ENCODE data around the gene HMCN1. TPM values are rescaled to one million over a fixed set of nuclear protein-coding genes. Genes with fewer than 3 reads are reported as not detected.

HMCN1 gene
- total and polyA plus RNA-seq, 9 donors: 1.4 to 26.6 (median 3.8) TPM

DNA sequence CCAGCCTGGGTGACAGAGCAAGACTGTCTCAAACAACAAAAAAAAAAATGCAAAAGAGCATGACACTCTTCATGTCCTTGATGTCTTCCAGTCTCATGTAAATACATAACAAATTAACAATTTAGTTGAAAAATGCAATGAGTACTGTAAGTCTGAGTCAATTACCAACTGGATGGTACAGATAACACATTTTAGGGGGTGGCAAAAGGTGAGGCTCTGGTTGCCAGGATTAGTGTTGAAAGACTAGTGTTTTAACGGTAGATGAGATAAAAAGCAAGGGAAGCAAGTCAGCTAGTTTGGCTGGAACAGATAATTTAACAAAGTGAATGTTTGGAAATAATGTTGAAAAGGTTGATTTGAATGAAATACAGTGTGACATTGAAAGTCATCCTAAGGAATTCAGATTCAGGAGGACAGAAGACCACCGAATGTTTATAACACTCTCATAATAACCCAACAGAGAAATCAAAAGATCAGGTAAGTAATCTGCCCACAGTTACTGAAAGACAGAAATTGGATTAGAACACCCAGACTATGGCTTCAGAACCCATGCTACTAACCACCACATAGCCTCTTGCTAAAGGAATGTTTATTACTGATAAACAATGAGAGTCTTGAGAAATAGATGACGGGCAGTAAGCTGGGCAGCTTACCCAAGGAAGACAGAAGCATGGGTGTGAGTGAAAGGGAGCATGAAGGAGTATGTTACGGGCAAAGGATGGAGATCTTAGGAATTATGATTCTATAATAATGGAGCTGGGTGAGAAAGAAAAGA is 312.4 kb downstream of the HMCN1 start:
- Histone ChIP-seq H3K36me3 (no peaks in the 10 kb centered on the region), H3K27ac (no peak overlapping the region), H3K4me3 (no peak overlapping the region), H3K27me3 (no peaks in the 10 kb centered on the region), H3K4me1 (ENCODE audit: insufficient read depth) (peaks cover 3% of the 10 kb centered on the region), H3K9me3 (peaks cover 0 to 3% of the 10 kb centered on the region in 2 donors)
- TF ChIP-seq POLR2A (IDR thresholded peaks at IDR 0.05) (no peak), EP300 (IDR thresholded peaks at IDR 0.05) (no peak)
- TF ChIP-seq, protein P1, sequence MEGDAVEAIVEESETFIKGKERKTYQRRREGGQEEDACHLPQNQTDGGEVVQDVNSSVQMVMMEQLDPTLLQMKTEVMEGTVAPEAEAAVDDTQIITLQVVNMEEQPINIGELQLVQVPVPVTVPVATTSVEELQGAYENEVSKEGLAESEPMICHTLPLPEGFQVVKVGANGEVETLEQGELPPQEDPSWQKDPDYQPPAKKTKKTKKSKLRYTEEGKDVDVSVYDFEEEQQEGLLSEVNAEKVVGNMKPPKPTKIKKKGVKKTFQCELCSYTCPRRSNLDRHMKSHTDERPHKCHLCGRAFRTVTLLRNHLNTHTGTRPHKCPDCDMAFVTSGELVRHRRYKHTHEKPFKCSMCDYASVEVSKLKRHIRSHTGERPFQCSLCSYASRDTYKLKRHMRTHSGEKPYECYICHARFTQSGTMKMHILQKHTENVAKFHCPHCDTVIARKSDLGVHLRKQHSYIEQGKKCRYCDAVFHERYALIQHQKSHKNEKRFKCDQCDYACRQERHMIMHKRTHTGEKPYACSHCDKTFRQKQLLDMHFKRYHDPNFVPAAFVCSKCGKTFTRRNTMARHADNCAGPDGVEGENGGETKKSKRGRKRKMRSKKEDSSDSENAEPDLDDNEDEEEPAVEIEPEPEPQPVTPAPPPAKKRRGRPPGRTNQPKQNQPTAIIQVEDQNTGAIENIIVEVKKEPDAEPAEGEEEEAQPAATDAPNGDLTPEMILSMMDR (IDR thresholded peaks at IDR 0.05): no peak
- WGBS, 3 donors: 89 to 92% (median 90%) methylated on average over 4 of the region's 4 CpGs
- no peak for DNase-seq
- intact Hi-C loops (cut with DNase I): no loop called here

DNA sequence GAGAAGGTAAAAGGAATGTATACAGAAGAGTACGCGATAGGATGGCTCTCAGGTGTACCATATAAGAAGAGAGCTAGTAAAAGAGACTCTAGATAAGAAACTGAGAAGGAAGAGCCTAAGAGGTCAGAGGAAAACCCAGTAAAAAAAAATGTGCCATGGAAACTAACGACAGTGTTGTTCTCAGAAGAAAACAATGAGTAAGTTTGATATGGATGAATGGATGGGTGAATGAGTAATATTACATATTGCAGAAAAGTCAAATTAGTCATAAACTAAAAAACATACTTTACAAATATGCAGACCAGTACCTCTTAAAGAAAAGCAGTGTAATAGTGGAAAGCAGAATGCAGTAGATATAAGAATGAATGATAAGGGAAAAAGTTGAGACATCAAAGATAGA is 316.2 kb downstream of the HMCN1 start:
- no peak overlapping the region for H3K4me3 ChIP-seq
- WGBS, 3 donors: 77 to 86% (median 81%) methylated on average over 3 of the region's 3 CpGs

DNA sequence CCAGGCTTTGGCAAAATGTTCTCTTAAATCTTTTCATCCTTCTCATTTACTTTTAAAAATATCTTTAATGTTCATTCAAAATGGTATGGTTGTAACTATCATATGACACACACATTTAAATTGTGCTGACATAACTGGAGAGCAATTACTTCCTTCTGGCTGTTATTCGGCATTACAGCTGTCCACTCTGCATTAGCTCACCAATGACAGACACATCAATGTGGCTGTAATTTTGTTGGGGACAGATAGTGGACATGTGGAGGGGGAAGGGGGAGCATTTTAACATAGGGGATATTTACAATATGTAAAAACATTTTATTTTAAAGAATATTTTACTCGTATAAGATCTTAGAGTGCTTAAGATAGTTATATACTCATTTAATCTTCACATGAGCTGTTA is 319.8 kb downstream of the HMCN1 start:
- H3K4me3 ChIP-seq: no peak overlapping the region
- TF ChIP-seq, protein P1 (IDR thresholded peaks at IDR 0.05): no peak
- TF ChIP-seq POLR2A (IDR thresholded peaks at IDR 0.05) (no peak), EP300 (IDR thresholded peaks at IDR 0.05) (no peak)
- WGBS, 3 donors: 89 to 98% (median 89%) methylated on average over 2 of the region's 2 CpGs

More for the DNA sequence above, 316.2 kb downstream of the HMCN1 start:
- no peak overlapping the region for H3K27ac ChIP-seq
- no peaks in the 10 kb centered on the region for H3K27me3 ChIP-seq
- DNase-seq: no peak
- no peaks in the 10 kb centered on the region for H3K4me1 ChIP-seq (ENCODE audit: insufficient read depth)
- intact Hi-C loops (cut with DNase I): no loop called here
- peaks cover 0 to 3% of the 10 kb centered on the region in 2 donors for H3K9me3 ChIP-seq
- no peaks in the 10 kb centered on the region for H3K36me3 ChIP-seq
- TF ChIP-seq, protein P1 (IDR thresholded peaks at IDR 0.05): no peak
- TF ChIP-seq POLR2A (IDR thresholded peaks at IDR 0.05) (no peak), EP300 (IDR thresholded peaks at IDR 0.05) (no peak)

DNA sequence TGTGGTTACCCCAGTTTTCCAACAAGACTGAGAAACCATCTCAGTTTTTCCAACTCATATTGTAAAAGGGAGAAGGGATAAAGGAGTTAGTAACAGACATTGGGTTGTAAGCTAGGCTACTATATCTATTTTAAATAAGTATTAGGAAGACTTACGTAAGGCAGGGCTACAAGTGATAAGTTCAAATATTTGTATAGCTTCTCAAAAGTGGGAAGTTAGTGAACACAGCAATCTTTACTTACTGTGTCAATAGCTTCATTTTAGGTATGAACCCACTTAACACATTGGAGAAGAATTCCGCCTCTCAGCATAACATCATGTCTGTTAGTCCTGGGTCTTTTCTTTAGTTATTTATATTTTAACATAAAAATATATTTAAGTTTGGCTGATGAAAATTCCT is 320.7 kb downstream of the HMCN1 start:
- Histone ChIP-seq H3K27me3 (no peaks in the 10 kb centered on the region), H3K9me3 (no peaks in the 10 kb centered on the region), H3K27ac (no peak overlapping the region), H3K4me1 (ENCODE audit: insufficient read depth) (no peaks in the 10 kb centered on the region), H3K36me3 (no peaks in the 10 kb centered on the region), H3K4me3 (no peak overlapping the region)
- no peak for DNase-seq
- WGBS, 3 donors: 95 to 97% (median 95%) methylated on average over 2 of the region's 2 CpGs
- TF ChIP-seq, protein P1 (IDR thresholded peaks at IDR 0.05): no peak
- TF ChIP-seq EP300 (IDR thresholded peaks at IDR 0.05) (no peak), POLR2A (IDR thresholded peaks at IDR 0.05) (no peak)
- intact Hi-C loops (cut with DNase I): no loop called here

More for the DNA sequence above, 319.8 kb downstream of the HMCN1 start:
- H3K27me3 ChIP-seq: no peaks in the 10 kb centered on the region
- DNase-seq: no peak
- no peaks in the 10 kb centered on the region for H3K9me3 ChIP-seq
- H3K4me1 ChIP-seq (ENCODE audit: insufficient read depth): no peaks in the 10 kb centered on the region
- no peak overlapping the region for H3K27ac ChIP-seq
- intact Hi-C loops (cut with DNase I): no loop called here
- no peaks in the 10 kb centered on the region for H3K36me3 ChIP-seq
